Fibroblast of pulmonary artery (primary cell): Measurements from ENCODE around the gene MLLT3.

Experiments
- DNase-seq: peaks from one replicate; pipeline ENCODE4 v3.0.0-alpha.2; 2010; ENCODE audit warnings: low read depth
- H3K4me3 ChIP-seq: replicated peaks from 2 replicates; pipeline ENCODE4 v1.5.1; 2011; ENCODE audit warnings: low read depth, mild to moderate bottlenecking, control low read depth, low read length, moderate library complexity
- TF ChIP-seq, protein P1 (sequence below): IDR thresholded peaks from 2 replicates; pipeline ENCODE4 v1.5.1; 2011; ENCODE audit warnings: mild to moderate bottlenecking, control low read depth, low read length, inconsistent platforms; ENCODE audit errors: missing control alignments

Gene MLLT3

GRCh38 chr9:20463823-20464222 lies 158.5 kb downstream of the MLLT3 start:
- TF ChIP-seq, protein P1, sequence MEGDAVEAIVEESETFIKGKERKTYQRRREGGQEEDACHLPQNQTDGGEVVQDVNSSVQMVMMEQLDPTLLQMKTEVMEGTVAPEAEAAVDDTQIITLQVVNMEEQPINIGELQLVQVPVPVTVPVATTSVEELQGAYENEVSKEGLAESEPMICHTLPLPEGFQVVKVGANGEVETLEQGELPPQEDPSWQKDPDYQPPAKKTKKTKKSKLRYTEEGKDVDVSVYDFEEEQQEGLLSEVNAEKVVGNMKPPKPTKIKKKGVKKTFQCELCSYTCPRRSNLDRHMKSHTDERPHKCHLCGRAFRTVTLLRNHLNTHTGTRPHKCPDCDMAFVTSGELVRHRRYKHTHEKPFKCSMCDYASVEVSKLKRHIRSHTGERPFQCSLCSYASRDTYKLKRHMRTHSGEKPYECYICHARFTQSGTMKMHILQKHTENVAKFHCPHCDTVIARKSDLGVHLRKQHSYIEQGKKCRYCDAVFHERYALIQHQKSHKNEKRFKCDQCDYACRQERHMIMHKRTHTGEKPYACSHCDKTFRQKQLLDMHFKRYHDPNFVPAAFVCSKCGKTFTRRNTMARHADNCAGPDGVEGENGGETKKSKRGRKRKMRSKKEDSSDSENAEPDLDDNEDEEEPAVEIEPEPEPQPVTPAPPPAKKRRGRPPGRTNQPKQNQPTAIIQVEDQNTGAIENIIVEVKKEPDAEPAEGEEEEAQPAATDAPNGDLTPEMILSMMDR = no peak
- DNase-seq = no peak
- H3K4me3 ChIP-seq = no peak overlapping the region

DNA sequence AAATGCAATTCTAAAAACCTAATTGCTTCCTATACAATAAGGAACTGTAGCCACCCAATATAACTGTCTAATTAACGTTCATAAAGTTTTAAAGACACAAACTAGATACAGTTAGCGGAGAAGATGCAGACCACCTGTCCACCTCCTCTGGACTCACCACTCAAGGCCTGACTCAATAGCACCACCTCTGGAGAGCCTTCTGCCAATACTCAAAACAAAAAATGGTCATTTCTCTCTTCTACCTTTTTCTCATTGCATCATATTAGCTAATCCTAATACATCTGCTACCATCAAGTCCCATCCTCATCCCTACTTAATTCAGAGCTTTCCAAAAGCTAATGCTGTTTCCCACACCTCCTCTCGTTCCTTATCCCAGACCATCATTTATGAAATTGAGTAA lies 159.9 kb downstream of the MLLT3 start:
- DNase-seq = no peak
- TF ChIP-seq, protein P1 = no peak

DNA sequence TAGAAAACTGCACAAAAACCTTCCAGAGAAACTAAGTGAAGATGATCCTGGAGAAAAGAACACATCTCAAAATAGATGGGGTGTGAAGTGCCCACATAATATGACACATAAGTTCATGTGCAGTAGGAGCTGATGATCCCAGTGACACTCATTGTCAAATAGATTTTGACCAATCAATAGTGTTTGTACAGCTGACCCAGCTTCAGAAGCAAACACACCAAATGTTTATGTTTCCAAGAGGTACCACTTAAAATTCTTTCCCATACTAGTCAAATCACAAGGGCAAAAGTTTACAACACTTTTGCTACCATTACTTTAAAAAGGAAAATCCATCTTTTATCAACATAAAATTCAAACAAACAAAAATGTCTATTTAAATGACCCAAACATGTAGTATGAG lies 175.0 kb downstream of the MLLT3 start:
- TF ChIP-seq, protein P1 = no peak
- no peak overlapping the region for H3K4me3 ChIP-seq
- no peak for DNase-seq

More for the DNA sequence above, 159.9 kb downstream of the MLLT3 start:
- no peak overlapping the region for H3K4me3 ChIP-seq

DNA sequence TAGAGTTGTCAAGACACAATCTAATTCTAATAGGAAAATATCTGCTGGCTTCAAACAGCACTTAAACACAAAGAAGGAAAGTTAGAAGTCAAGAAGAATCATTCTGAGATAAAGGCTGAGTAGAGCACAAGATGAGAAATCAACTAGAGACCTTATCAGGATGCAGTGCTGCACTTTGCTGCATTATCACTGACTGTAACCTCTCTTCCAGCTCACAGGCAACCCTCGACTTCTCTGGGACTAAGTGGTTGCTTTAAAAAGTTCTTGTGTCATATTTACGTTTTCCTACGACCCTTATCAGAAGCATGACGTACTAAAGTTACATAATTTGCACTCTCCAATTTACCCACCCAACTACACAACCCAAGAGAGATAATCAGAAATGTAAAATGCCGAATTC lies 176.1 kb downstream of the MLLT3 start:
- DNase-seq = no peak
- TF ChIP-seq, protein P1 = no peak

DNA sequence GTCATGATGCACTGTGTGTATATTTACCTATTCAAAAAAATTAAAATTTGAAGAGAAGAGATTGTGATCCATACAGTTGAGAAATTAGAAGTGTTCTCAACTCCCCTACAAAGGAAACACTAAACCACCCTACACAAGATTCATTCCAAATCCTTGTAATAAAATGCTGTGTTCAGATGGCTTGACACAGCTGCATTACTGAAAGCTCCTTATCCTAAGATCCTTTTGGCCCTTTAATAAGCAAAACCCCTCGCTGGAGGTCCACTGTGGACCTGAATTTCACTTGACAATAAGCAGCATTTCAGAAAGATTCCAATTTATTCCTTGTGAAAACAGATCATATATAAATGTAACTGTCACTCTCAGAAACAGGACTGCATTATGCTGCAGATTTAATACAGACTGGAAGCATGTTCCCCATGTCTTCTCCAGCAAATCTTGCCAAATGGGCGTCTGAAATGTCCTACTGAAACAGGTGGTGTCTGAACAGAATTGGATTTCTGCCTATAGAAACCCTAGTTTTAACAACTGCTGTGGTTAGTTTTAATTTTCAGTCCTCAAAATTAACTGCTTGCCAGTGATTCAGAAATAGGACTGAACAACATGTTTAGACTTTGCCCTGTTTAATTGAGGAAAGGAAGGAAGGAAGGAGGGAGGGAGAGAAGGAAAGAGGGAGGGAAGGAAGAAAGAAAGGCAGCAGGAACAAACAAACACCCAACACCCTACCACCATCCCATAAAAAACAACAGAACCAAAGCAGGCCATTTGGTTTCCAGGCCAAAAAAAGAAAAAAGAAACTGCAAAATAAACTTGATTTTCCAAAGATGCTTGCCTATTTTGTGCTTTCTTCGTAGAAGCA lies 179.6 kb downstream of the MLLT3 start:
- no peak for DNase-seq
- TF ChIP-seq, protein P1 = no peak
- no peak overlapping the region for H3K4me3 ChIP-seq

More for the DNA sequence above, 176.1 kb downstream of the MLLT3 start:
- no peak overlapping the region for H3K4me3 ChIP-seq

GRCh38 chr9:20441711-20442423 lies 180.4 kb downstream of the MLLT3 start:
- H3K4me3 ChIP-seq = no peak overlapping the region
- TF ChIP-seq, protein P1 = no peak
- DNase-seq = no peak

DNA sequence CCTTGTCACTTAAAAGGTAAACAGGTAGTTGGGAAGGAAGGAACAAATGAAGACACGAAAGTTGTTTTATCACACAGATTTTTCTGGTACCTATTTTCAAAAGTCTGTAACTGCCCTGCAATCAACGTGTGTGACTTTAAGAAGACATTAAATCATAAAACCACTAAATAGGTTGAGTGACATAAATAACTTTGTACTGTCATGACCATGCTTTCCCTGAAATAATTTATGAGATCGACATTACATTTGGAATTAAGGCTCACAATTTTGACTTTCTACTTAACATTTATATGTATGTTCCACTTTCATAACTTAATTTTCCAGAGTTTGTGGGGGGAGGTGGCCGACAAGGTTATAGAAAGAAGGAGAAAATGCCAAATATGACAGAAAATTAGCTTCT lies 181.1 kb downstream of the MLLT3 start:
- DNase-seq = no peak
- no peak overlapping the region for H3K4me3 ChIP-seq
- TF ChIP-seq, protein P1 = no peak
